AG10803 (cell line): ENCODE results near the gene IFFO2.
A peak's percentile ranks its signal among the peaks of the same experiment; 100 is the strongest.

Experiments used
- DNase-seq: peaks from one replicate; pipeline ENCODE4 v3.0.0; 2010; ENCODE audit warnings: low read depth
- H3K4me3 ChIP-seq: 2 replicates; pipeline ENCODE4 v1.5.1; 2011; ENCODE audit warnings: mild to moderate bottlenecking, low read length, control low read depth
- CTCF ChIP-seq: conservative IDR thresholded peaks from 2 replicates; pipeline ENCODE4 v1.5.1; 2011; ENCODE audit warnings: mild to moderate bottlenecking, low read length, control low read depth, inconsistent platforms

Gene IFFO2

GRCh38 chr1:18891426-18891780 is 65.1 kb downstream of the IFFO2 start:
- TF ChIP-seq CTCF = no peak
- no peak overlapping the region for H3K4me3 ChIP-seq
- DNase-seq = no peak

GRCh38 chr1:18890706-18891425 is 65.6 kb downstream of the IFFO2 start:
- no peak for TF ChIP-seq CTCF
- no peak overlapping the region for H3K4me3 ChIP-seq
- peak; percentile 76 for DNase-seq

- no peak for TF ChIP-seq CTCF
- DNase-seq = peak; percentile 78
- H3K4me3 ChIP-seq = no peak overlapping the region
Observed at GRCh38 chr1:18886003-18886335, 70.5 kb downstream of the IFFO2 start.

- no peak for DNase-seq
- H3K4me3 ChIP-seq = no peak overlapping the region
- no peak for TF ChIP-seq CTCF
Observed at GRCh38 chr1:18885311-18886002, 71.0 kb downstream of the IFFO2 start.

- TF ChIP-seq CTCF = no peak
- no peak overlapping the region for H3K4me3 ChIP-seq
- DNase-seq = no peak
Observed at GRCh38 chr1:18884727-18885126, 71.7 kb downstream of the IFFO2 start.

- TF ChIP-seq CTCF = no peak
- H3K4me3 ChIP-seq = no peak overlapping the region
- no peak for DNase-seq
Observed at GRCh38 chr1:18884419-18884717, 72.1 kb downstream of the IFFO2 start.
